HG02678 (cell line): Measurements from ENCODE around the gene GALNT2.

Experiments
- ATAC-seq: cut with Tn5 transposase; IDR thresholded peaks from one replicate; pipeline ENCODE4 v1.9.1; 2021; ENCODE audit warnings: mild to moderate bottlenecking, moderate library complexity; ENCODE audit not compliant: unreplicated experiment

The GALNT2 gene

DNA sequence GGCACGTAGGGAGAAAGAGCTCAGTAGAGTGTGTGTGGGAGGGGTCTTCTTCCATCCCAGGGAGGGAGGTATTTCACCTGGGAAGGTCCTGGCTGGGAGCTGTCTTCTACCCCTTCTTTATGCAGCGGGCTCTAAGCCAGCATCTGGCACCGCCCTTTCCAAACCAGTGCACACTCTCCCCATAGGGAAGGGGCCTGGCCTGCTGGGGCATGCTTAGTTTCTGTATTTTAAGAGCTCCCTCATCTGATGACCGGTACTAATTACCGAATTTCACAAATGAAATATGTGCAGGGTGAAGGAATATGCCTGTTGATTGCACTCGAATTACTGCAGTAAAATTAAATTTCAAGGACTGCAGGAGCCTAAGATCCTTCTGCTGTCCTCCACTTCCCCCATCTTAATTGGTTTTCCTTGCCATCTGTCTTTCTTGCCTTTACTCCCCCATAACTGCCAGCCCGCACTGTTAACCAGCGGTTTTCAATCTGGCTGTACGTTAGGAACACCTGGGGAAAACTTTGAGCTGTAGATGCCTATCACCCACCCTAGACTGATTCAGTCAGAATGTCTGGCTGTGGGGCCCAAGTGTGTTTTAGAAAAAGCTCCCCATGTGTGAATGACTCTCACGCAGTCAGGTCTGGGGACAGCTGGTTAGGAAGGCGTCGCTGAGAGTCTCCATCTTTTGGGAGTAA, 20.1 kb downstream of the GALNT2 start:
- ATAC-seq, result no peak

DNA sequence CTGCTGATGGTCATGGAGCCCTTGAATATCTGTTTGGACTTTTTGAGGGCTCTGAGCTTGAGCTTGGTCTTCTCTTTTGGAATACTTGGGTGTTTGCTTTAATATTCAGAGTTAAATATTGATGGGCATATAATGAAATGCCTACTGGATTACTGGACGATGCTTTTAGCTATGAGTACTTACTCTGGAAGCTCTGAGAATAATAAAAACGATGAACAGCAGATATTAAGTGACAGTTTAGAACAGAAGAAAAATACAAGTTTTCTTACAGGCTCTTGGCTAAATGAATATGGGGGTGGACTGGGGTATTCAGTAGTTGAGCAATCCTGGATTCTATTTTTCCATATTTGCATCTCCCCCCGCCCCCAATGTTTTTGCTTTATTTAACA, 20.7 kb downstream of the GALNT2 start:
- ATAC-seq, result no peak

DNA sequence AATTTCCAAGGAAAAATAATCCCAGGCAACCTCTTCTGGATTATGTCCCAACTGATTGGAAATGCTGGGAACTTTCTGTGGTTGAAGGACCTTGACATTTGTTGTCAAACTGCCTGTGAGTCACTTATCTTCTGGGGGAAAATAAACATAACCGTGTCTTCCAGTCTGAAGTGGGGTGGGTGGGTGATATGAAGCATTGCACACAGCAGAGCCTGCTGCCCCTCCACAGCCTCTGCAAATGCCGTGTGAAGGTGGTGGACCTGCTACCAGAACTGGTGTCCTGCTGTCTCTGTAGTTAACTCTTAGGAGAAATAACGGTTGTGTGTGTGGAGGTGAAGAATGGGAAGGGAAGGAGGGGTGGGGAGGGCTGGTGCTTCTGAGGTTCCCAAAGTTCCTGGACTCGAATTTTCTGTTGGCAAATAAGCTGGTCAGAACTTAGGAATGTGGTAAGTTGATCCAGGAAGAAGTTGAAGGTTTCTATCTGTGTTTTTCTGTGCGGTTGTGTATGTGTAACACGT, 23.2 kb downstream of the GALNT2 start:
- ATAC-seq, result no peak

DNA sequence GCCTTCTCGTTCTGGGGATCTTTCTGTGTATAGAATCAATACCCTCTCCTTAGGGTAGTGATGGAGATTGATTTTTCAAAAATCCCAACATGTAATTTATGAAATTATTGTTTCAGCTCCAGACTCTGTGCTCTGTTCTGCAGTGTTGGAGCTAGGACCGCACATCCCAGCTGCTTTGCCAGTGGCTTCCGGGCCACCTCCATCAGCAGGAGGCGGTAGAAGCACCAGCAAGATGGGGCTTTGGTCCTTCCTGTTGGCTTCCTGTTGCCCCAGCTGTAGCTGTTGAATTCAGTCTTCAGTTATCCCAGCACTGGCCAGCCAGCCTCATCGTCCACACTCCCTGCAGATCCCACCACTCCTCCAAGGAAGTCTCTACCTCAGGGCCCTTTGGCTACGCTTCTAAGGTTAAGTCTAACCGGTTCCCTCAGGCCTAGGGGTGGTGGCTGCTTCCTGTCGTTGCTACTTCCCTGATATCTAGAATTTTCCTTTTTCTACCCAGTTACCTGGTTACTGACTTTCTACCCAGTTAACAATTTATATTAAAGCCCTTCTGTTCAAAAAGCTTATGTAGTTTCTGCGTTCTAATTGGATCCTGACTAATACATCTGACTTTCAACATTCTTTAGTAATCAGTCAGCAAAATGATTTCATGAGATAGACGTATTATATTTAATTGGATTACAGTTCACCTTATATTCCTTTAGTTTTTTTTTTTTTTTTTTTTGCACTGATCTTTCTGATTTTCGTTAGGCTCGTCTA, 24.6 kb downstream of the GALNT2 start:
- ATAC-seq, result no peak

DNA sequence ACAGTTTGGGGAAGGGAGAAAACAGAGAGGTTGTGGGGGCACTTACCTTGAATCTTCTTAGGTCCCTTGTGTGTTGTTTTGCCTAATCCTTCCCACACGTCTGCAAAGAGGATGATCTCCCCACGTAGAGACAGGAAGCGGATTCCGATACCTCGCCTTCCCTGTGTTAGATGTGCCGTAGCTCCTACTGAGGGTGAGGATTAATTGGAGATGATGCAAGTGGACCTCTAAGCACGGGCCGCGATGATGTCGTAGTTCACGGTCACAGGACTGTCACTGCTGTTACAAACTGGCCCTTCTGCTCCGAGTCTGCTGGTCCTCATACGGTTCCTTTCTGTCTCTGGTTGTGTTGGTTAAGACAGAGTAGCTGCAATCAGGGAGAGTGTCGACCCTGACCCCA, 27.7 kb downstream of the GALNT2 start:
- no peak for ATAC-seq

DNA sequence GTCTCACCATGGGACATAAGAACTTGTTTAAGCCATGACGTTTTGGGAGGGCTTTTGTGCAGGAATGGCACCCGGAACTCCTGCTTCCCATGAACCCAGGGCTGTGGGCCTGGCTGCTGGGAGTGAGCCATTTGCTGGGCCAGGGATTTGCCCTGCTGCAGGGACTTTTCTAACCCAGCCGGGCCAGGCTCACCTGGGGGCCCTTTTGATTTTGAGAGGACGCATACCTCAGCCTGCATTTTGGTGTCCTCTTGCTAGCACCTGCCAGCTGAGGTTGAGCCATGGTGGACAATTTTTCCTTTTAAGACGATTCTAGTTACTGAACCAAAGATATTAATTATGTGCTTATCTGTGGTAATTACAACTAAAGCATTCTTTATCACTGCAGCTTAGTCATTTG, 28.9 kb downstream of the GALNT2 start:
- ATAC-seq, result no peak

DNA sequence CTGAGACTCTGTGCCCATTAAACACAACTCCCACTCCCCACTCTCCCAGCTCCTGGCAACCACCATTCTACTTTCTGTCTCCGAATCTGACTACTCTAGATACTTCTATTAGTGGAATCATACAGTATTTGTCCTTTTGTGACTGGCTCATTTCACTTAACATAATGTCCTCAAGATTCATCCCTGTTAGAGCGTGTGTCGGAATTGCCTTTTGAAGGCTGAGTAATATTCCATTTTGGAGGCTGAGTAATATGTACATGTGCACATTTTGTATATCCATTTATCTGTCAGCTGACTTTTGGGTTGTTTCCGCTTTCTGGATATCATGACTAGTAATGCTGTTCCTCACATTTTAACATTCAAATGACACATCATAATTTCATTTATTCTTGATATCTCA, 30.3 kb downstream of the GALNT2 start:
- no peak for ATAC-seq

DNA sequence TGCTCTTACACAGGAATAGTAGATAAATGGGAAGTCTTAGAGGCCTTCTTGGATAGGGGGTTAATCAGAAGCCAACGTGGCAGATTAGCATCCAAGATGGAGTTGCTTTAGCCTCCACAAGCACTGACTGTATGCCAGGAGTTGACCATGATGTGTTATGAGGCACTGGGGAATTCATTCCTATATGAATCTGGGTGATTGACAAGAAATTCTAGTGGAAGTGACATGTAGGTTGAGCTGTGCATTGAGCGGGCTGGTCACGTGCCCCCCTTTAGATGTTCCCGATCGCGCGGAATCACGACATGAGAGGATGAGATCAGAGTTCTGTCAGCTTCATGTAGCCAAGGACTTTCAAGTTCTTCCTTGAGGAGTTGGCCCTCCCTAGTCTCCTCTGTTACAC, 31.7 kb downstream of the GALNT2 start:
- ATAC-seq, result no peak

DNA sequence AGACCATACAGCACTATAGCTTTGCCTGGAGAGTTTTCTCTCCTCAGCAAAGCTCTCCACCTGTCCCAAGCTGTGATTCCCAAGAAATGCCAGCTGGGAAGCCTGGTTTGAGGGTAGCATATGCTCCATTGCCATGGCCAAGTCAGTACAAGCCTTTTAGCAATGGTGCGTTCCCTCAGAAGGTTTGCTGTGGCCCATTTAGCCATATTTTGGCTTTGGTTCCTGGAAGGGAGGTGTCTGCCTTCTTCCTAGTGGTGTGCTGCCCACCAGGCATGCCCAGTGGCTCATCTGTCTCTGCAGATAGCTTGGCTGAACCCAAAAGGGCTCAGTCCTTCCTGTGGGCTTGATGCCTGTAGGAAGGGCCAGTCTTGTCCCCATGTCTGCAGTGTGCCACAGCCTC, 32.4 kb downstream of the GALNT2 start:
- ATAC-seq, result no peak

DNA sequence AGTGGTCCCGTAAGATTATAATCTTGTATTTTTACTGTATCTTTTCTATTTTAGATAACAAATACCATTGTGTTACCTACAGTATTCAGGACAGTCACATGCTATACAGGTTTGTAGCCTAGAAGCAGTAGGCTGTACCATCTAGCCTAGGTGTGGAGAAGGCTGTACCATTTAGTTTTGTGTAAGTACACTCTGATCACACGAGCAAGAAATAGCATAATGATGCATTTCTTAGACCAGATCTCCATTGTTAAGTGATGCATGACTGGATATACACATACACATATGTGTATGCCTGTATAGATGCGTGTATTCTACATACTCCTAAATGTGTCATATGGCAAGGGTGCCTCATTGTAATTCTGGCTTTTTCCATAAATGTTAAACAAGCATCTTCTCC, 33.9 kb downstream of the GALNT2 start:
- ATAC-seq, result no peak

DNA sequence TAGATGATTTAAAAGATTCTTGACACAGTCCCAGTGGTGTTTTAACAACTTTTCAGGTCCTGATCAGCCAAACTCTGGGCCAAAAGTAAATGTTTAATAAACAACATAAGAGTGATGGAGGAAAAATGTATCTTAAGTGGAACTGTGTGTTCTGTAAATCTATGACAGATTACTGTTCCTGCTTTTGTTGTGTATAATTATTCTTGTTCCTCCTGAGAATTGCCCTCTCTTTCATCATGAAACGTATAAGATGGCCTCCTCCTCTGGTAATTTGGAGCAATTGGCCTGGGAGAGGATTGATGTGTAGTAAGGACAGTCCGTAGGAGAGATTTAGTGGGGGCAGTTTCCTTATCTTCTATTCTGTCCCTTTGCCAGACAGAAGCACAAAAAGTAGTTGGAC, 34.5 kb downstream of the GALNT2 start:
- ATAC-seq, result no peak

DNA sequence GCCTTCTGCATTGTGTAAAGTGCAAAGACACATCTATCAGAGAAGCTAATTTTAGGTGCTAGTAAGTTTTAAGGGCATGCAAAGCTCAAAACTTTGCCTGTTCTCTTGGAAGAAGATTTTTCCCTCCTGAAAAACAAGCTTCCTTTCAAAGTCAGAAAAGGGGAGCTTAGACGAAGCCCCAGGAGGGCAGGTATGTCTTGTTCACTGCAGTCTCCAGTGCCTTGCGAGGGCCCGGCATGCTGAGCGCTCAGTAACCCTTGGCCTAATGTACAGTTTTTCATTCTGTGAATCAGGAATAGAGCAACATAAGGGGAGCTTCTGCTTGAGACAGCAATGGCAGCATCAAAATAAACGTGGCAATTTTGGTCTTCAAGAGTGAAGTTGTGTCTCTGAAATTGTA, 35.0 kb downstream of the GALNT2 start:
- no peak for ATAC-seq

DNA sequence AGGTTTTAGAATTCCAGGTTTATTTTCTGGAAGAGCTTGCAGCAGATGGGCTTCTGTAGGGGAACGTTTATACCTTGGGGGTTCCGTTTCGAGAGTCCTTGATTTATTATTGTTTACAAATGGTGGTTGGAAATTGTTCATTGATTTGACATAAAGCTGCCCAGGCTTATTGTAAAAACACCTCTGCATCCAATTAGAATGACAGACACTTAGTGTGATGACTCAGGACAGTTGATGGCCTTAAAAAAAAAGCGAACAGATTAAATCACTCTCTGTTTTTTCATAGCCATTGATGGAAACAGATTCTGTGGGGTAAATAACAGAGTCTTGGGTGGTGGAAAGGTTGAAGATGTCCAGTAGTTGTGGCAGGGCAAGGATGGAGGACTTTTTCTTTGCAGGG, 35.4 kb downstream of the GALNT2 start:
- no peak for ATAC-seq

DNA sequence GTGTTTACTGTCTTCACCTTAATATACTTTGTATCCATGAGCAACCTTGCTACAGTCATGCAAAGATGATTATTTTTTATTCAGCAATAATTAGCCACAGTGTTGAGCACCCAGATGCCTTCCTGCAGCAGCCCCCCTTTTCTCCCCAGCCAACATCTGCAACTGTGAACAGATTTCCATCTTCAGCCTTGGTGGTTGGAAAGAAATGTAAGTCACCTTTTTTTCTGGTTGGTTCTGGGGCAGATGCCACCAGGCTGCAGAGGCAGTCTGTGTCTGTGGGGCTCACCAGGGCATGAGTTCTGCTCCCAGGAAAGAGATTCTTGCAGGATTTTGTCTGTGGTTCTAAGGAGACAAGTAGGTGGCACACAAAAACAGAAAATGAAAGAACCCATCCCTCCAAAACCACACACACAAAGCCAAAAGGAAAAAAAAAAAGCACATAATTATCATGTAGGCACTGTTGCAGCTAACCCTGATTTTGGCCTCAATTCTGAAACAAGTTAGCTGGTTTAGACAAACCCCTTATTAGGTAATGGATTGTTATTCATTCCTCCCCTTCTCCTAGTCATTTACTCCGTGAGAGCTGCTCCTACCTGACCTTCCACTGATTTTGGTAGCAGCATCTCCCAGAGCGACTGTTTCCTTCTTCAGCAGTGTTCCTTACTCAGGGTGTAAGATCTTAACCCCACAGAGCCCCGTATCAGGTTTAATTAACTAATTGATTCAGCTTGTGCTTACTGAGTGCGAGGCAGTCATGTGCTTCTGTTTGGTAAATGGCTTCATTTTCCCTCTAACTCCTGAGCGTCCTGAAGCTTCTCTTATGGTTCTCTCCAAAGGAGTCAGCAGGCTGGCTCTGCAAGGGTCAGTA, 36.5 kb downstream of the GALNT2 start:
- no peak for ATAC-seq

DNA sequence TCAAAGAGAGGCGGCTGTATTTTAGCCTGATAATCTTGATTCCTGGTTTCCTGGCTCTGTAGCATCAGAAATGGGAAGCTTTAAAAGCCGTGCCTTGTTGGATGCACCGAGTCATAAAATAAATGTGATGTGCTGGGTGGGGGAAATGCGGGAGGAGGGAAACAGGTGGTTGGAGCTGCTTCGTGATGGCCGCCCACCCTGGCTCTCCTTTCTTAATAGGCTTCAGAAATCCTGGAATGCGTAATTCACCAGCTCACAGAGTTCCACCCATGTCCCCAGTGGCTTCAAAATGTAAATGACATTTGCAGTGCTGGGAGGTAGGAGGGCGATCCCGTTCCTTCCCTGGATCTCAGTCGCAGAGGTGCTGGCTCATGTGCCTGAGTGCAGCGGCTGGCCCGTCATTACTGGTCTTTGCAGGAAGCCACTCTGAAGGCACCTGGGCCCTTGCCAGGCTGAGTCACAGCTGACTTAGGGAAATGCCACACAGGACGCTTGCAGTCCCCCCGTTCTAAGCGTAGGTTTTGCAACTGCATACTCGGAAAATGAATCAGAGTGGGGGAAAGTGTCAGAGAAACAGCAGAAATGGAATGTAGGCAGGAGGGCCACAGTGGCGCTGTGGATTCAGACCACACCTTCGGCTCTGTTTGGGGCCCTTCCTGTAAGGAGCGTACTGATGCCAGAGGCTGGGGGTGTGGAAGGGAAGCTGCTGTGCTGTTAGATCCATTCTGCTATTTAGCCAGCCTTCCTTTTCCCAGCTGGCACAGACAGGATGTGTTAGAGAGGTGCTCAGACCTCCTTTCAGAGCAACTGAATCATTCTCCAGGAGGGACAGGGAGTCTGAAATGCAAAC, 37.6 kb downstream of the GALNT2 start:
- ATAC-seq, result peak; percentile 56

DNA sequence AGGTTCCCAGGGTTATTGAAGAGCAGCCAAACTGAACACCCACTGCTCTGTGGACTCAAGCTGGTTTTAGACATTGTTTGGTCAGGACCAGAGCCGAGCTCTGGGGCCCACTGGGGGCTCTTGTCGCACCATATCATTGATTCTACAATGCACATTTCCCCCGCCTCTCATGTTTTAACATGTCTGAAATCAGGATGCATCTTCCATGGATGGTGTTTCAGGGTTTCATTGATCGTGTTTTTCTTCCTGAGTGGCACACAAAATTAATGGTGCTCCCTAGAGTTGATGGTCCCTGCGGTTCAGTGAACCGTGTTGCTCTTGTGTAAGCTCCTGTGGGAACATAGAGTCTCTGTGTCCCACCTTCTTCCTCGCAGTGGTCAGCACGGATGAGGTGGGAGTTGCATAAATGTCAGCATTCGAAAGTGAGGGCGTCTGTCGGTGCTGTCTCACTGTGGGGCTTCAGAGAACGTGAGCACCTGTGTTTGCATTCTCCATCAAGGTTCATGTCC, 38.3 kb downstream of the GALNT2 start:
- ATAC-seq, result no peak

DNA sequence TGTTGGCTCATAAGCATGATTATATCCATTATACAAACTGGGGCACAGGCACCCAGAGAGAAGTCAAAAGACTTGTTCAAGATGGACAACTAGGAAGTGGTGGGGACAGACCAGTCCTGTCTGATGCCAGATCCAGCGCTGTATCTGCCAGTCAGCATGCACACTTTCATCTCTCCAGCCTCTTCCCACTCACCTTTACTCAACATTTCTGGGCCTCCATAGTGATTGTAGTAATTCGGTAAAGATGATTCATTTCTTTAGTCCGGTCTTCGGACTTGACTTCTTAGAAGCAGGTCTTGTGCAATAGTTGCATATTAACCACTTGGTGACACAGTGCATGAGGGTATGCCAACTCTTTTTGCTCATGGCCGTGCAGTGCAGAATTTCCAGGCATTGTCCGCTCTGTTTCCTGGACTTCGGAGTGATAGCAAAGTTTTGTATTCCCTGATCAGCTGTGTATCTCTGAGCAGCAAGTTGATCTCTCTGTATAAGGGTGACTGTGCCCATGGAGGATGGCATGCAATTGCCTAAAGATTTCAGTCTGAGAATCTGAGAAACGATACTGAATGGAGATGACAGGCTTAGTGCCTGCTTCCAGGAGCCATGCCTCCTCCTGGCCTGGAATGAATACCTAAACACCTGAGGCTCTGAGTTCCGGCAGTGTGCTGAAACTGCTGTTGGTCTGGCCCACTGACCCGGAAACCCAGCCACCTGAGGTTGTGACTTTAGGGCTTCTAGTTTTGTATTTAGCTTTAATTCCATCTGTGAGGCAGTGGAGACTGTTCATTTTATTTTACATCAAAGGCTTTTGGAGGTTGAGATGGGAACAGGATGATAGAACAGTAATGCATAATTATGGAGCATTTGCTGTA, 39.0 kb downstream of the GALNT2 start:
- peak; percentile 26 for ATAC-seq

DNA sequence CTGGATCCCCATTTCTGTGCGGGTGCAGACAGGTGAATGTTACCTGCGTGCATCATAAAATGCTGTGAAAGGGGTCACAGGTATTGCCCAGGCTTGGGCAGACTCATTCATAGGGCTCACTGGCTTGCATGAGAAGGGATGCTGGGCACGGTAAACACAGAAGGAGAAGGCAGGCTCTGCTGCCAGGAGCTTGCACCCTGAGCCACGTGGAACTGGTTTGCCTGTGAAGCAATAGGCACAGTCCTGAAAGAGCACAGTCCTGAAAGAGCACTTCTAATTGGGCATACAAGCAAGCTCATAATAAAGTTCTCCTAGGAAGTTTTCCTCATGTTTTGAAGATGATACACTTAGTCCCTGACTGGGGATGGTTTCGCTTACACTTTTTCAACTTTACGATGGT, 40.9 kb downstream of the GALNT2 start:
- ATAC-seq, result no peak

DNA sequence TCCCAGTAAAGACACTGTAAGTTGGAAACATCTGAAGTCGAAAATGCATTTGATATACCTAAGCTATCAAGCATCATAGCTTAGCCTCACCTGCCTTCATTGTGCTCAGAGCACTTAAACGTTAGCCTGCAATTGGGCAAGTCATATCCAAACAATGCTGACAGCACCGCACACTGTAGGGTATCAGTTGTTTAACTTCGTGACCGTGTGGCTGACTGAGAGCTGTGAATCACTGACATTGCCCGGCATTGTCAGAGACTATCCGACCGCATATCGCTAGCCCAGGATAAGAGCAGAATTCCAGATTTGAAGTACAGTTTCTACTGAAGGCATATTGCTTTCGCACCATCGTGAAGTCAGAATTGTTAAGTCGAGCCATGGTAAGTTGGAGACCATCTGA, 41.5 kb downstream of the GALNT2 start:
- ATAC-seq, result no peak
